Ascending aorta (tissue), 2 donors: ENCODE measurements around the gene FAF1. TPM values are rescaled to one million over a fixed set of nuclear protein-coding genes. Genes with fewer than 3 reads are reported as not detected.

Source experiments
- DNase-seq, 2 donors: peaks; one replicate each; pipeline ENCODE4 v3.0.0-alpha.2; 2019; ENCODE audit warnings: low spot score in 2 of 2
- H3K27ac ChIP-seq, 2 donors: fragments of 200-600 bp; sonication (generic); one replicate each; pipeline ENCODE4 v1.5.1; 2016 to 2017; ENCODE audit warnings: mild to moderate bottlenecking in 1 of 2
- H3K27me3 ChIP-seq: fragments of 200-600 bp; sonication (generic); one replicate; pipeline ENCODE4 v1.5.1; 2017
- H3K36me3 ChIP-seq, 2 donors: fragments of 200-600 bp; sonication (generic); one replicate each; pipeline ENCODE4 v1.5.1; 2016
- H3K4me1 ChIP-seq, 2 donors: fragments of 200-600 bp; sonication (generic); one replicate each; pipeline ENCODE4 v1.5.1; 2016 to 2017; ENCODE audit warnings: mild to moderate bottlenecking in 1 of 2
- H3K4me3 ChIP-seq, 2 donors: fragments of 200-600 bp; sonication (generic); one replicate each; pipeline ENCODE4 v1.5.1; 2016 to 2017; ENCODE audit warnings: mild to moderate bottlenecking in 1 of 2
- H3K9me3 ChIP-seq, 2 donors: fragments of 200-600 bp; sonication (generic); one replicate each; pipeline ENCODE4 v1.5.1; 2016
- intact Hi-C: fragments of 100-400 bp; cut with DNase I; formaldehyde crosslinking; loops from one replicate; pipeline ENCODE4 v1.15.1; 2023
- total RNA-seq: library from RNA; depleted of rRNA; stranded (reverse); fragments of >200 nt; gene quantifications from one replicate; pipeline ENCODE4 v1.1.0, GENCODE V29; 2016
- TF ChIP-seq, protein P1 (sequence below), 3 experiments: fragments of 200-600 bp in 2 of 3; fragments of 450-650 bp in 1 of 3; sonication (generic) in 2 of 3; IDR thresholded peaks; one replicate each; pipeline ENCODE4 v1.5.1; 2016 to 2019; ENCODE audit warnings: antibody characterized with exemption in 3 of 3, mild to moderate bottlenecking in 1 of 3, moderate library complexity in 1 of 3

The FAF1 gene
- total RNA-seq, 1 donor from 2014 or later = 16.4 TPM

DNA sequence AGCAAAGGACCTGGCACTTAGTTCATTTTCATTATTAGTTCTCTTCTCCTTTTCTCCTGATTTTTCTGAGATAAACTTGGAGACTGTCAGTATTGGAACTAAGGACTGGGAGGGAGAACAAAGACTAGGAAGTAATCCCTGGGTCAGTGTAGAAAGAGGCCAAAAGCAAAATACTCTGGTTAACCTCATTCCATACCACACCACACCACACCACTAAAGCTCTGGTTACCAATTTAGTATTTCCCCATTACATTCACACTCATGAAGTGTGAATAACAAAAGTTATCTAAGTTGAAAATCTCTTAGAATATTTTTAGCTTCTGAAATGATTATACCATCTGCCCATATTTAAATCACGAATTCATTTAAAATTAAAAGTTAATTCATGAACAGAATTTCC lies 467.9 kb downstream of the FAF1 start:
- TF ChIP-seq, protein P1, sequence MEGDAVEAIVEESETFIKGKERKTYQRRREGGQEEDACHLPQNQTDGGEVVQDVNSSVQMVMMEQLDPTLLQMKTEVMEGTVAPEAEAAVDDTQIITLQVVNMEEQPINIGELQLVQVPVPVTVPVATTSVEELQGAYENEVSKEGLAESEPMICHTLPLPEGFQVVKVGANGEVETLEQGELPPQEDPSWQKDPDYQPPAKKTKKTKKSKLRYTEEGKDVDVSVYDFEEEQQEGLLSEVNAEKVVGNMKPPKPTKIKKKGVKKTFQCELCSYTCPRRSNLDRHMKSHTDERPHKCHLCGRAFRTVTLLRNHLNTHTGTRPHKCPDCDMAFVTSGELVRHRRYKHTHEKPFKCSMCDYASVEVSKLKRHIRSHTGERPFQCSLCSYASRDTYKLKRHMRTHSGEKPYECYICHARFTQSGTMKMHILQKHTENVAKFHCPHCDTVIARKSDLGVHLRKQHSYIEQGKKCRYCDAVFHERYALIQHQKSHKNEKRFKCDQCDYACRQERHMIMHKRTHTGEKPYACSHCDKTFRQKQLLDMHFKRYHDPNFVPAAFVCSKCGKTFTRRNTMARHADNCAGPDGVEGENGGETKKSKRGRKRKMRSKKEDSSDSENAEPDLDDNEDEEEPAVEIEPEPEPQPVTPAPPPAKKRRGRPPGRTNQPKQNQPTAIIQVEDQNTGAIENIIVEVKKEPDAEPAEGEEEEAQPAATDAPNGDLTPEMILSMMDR (IDR thresholded peaks at IDR 0.05) = no peak
- Histone ChIP-seq H3K4me3 (no peak overlapping the region), H3K9me3 (peaks cover 0 to 4% of the 10 kb centered on the region in 2 donors), H3K27ac (no peak overlapping the region), H3K4me1 (no peaks in the 10 kb centered on the region), H3K36me3 (peaks cover 10 to 28% of the 10 kb centered on the region in 2 donors), H3K27me3 (no peaks in the 10 kb centered on the region)
- no peak for DNase-seq
- intact Hi-C loops = no loop called here

DNA sequence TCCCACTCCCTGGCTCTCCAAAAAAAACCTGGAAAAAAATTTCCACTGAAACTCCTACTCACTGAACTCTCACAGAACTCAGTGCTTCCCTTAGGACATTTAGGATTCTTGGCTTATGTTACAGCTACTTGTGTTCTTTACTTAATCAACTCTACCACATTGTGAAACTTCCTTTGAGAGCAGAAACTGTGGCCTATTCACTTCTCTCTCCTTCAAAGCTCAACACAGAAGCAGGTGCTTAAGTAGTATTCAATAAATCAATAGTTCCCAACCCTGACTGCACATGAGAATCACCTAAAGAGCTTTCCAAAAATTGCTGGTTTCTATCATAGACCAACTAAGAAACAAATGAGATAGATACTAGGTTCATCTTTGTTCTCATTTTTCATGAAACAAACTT lies 468.9 kb downstream of the FAF1 start:
- no peak for DNase-seq
- Histone ChIP-seq H3K36me3 (peaks cover 7 to 28% of the 10 kb centered on the region in 2 donors), H3K27me3 (no peaks in the 10 kb centered on the region), H3K4me3 (no peak overlapping the region), H3K4me1 (no peaks in the 10 kb centered on the region), H3K9me3 (no peaks in the 10 kb centered on the region), H3K27ac (no peak overlapping the region)
- intact Hi-C loops = no loop called here
- TF ChIP-seq, protein P1 (IDR thresholded peaks at IDR 0.05) = no peak

DNA sequence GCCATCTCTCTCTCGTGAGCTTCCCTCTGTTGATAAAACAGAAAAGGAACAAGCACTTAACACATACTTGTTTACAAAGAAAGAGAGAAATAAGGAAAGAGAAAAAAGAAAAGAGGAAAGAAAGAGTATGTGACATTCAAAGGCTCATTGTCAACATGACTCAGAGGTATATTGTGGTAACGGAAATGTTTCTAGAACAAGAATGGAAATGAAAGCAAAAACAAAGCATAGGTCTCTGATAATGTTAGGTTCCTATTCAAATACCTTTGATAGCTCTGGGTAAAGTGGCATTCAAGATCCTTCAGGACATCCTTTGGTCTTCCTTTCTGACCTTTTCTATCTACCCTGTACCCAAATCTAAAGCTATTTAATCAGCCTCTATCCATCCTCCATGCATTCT lies 469.4 kb downstream of the FAF1 start:
- TF ChIP-seq, protein P1 (IDR thresholded peaks at IDR 0.05) = no peak
- Histone ChIP-seq H3K27me3 (no peaks in the 10 kb centered on the region), H3K4me1 (no peaks in the 10 kb centered on the region), H3K9me3 (no peaks in the 10 kb centered on the region), H3K4me3 (no peak overlapping the region), H3K27ac (no peak overlapping the region), H3K36me3 (peaks cover 7 to 28% of the 10 kb centered on the region in 2 donors)
- no peak for DNase-seq
- intact Hi-C loops = no loop called here

DNA sequence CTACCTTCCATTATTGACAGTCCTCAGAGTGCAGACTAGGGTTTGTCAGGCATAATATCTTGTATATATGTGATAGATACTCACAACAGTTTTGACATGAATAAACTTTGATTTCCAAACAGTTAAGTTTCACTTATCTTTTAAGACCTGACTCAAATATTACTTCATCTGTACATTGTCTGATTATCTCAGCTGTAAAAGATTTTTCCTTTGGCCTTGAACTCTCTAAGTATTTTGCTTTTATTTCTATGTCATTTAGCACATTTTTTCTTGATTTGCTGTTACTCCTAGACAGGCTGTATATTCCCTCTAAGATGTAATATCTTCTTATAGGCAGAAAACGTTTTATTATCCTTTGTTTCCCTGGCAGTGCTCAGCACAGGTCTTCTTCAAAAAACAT lies 471.2 kb downstream of the FAF1 start:
- H3K4me1 ChIP-seq = no peaks in the 10 kb centered on the region
- no peak for DNase-seq
- H3K27ac ChIP-seq = no peak overlapping the region
- no peaks in the 10 kb centered on the region for H3K27me3 ChIP-seq
- no peak overlapping the region for H3K4me3 ChIP-seq
- intact Hi-C loops = no loop called here
- TF ChIP-seq, protein P1 (IDR thresholded peaks at IDR 0.05) = no peak
- peaks cover 7 to 28% of the 10 kb centered on the region in 2 donors for H3K36me3 ChIP-seq
- no peaks in the 10 kb centered on the region for H3K9me3 ChIP-seq

DNA sequence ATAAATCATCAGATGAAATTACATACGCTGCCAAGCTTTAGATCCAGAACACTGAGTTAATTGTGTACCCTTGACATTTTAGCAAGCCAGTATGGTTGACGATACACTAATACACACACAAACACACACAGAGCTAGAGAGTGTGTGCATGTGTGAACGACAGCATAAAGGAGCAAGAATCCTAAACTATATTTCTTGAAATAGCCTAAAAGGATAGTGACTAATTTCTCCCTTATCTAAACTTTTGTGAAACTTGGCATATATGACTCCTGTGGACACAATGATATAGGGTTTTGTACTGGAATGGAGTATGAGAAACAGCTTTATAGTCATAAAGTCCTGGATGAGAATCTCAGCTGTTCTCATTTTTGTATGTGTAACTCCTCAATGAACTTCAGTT lies 471.7 kb downstream of the FAF1 start:
- intact Hi-C loops = no loop called here
- Histone ChIP-seq H3K9me3 (no peaks in the 10 kb centered on the region), H3K27me3 (no peaks in the 10 kb centered on the region), H3K4me1 (no peaks in the 10 kb centered on the region), H3K36me3 (peaks cover 7 to 28% of the 10 kb centered on the region in 2 donors), H3K27ac (no peak overlapping the region), H3K4me3 (no peak overlapping the region)
- no peak for DNase-seq
- TF ChIP-seq, protein P1 (IDR thresholded peaks at IDR 0.05) = no peak

DNA sequence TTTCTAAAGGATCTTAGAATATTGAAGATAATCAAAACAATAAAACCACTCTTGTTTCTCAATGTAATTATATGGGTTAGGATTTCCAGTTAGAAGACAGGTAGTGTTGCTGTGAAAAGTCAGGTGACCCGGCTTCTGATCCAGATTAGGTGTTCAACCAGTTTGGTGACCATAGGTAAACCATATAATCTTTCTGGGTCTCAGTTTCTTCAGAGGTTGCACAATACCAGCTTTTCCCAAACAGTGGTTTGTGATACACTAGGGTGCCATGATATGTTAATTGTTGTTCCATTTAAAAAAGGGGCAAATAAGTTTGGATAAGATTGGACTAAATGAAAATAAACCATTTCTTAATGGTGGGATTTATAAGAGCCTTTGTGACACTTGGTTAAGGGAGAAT lies 472.3 kb downstream of the FAF1 start:
- Histone ChIP-seq H3K4me1 (no peaks in the 10 kb centered on the region), H3K9me3 (no peaks in the 10 kb centered on the region), H3K27ac (no peak overlapping the region), H3K36me3 (peaks cover 7 to 28% of the 10 kb centered on the region in 2 donors), H3K27me3 (no peaks in the 10 kb centered on the region), H3K4me3 (no peak overlapping the region)
- TF ChIP-seq, protein P1 (IDR thresholded peaks at IDR 0.05) = no peak
- DNase-seq = no peak
- intact Hi-C loops = no loop called here
